Progenitor cell of endocrine pancreas (in vitro differentiated cells): ENCODE data around the gene KCNMA1. TPM values are rescaled to one million over a fixed set of nuclear protein-coding genes. Genes with fewer than 3 reads are reported as not detected.

Source experiments
- DNase-seq: peaks from one replicate; pipeline ENCODE4 v3.0.0; 2021; ENCODE audit warnings: low spot score; ENCODE audit not compliant: unreplicated experiment
- H3K27ac Mint-ChIP-seq: 2 replicates; pipeline ENCODE4 v1.8.0; 2021; ENCODE audit warnings: mild to moderate bottlenecking, moderate library complexity, mixed read lengths
- H3K27me3 Mint-ChIP-seq: 2 replicates; pipeline ENCODE4 v1.8.0; 2021; ENCODE audit warnings: mixed read lengths
- H3K36me3 Mint-ChIP-seq: 2 replicates; pipeline ENCODE4 v1.8.0; 2022; ENCODE audit warnings: mixed read lengths; ENCODE audit not compliant: insufficient read depth
- H3K4me1 Mint-ChIP-seq: 2 replicates; pipeline ENCODE4 v1.8.0; 2021; ENCODE audit warnings: low read depth, mixed read lengths
- H3K4me3 Mint-ChIP-seq: 2 replicates; pipeline ENCODE4 v1.8.0; 2021; ENCODE audit warnings: low read depth, mild to moderate bottlenecking, moderate library complexity, mixed read lengths
- H3K9me3 Mint-ChIP-seq: 2 replicates; pipeline ENCODE4 v1.8.0; 2021; ENCODE audit warnings: low read depth, mixed read lengths
- total RNA-seq: library from RNA; stranded (reverse); gene quantifications from 2 replicates; pipeline ENCODE4 v1.2.1, GENCODE V29; 2021
- TF ChIP-seq, protein P1 (sequence below): fragments of 200-600 bp; sonication (generic); IDR thresholded peaks from one replicate; pipeline ENCODE4 v1.5.0; 2021; ENCODE audit warnings: antibody characterized with exemption, mild to moderate bottlenecking; ENCODE audit not compliant: unreplicated experiment

Gene KCNMA1
- total RNA-seq, 1 donor from 2014 or later = 5.8 TPM

DNA sequence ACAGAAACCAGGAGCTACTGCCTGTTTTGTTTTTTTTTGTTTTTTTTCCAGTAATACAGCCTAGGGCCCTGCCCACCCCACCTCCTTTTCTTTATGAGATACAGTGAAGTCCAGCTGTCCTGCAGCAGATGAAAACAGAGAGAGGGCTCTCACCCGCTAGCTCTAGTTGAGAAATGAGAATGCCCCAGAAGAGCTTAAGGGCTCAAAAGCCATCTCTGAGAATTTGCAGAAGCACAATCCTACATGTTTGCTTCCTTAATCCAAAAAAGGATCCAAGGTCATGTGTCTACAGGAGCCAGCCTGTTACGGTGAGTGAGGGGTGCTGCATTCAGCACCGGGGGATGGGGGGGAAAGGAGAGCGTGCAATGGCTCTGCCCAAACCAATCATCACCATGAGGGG, 122.7 kb downstream of the KCNMA1 start:
- H3K4me3 Mint-ChIP-seq = no peak overlapping the region
- H3K27me3 Mint-ChIP-seq = peaks cover 19% of the 10 kb centered on the region
- no peak overlapping the region for H3K27ac Mint-ChIP-seq
- TF ChIP-seq, protein P1, sequence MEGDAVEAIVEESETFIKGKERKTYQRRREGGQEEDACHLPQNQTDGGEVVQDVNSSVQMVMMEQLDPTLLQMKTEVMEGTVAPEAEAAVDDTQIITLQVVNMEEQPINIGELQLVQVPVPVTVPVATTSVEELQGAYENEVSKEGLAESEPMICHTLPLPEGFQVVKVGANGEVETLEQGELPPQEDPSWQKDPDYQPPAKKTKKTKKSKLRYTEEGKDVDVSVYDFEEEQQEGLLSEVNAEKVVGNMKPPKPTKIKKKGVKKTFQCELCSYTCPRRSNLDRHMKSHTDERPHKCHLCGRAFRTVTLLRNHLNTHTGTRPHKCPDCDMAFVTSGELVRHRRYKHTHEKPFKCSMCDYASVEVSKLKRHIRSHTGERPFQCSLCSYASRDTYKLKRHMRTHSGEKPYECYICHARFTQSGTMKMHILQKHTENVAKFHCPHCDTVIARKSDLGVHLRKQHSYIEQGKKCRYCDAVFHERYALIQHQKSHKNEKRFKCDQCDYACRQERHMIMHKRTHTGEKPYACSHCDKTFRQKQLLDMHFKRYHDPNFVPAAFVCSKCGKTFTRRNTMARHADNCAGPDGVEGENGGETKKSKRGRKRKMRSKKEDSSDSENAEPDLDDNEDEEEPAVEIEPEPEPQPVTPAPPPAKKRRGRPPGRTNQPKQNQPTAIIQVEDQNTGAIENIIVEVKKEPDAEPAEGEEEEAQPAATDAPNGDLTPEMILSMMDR = no peak
- H3K9me3 Mint-ChIP-seq = no peaks in the 10 kb centered on the region
- DNase-seq = no peak
- H3K4me1 Mint-ChIP-seq = peaks cover 21% of the 10 kb centered on the region
- no peaks in the 10 kb centered on the region for H3K36me3 Mint-ChIP-seq

DNA sequence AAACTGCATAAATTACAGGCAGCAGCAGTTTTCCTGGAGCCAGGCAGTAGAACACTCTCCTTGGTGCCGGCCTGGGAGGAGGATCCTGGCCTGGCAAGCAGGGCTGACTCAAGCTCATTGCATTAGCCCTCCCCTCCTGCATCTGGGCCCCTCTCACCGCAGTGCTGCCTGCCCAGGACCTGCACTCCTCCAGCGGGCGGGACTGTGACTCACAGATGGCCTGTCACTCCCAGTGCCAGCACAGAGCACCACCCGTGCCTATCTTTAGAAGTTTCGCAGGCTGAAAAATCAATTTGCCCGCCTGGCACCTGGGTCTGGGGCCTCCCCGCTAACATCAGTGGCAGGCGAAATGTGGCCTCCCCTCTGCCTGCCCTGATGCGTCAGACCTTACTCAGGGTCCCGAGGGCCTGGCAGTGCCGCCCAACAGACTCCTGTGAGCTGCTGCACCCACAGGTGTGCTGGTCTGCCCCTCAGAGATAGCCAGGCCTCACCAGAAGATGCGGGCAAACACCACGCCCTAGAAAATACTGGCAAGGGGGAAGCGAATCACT, 123.8 kb downstream of the KCNMA1 start:
- Mint-ChIP-seq H3K27me3 (peaks cover 19% of the 10 kb centered on the region), H3K9me3 (no peaks in the 10 kb centered on the region), H3K27ac (no peak overlapping the region), H3K36me3 (no peaks in the 10 kb centered on the region), H3K4me3 (no peak overlapping the region), H3K4me1 (peaks cover 21% of the 10 kb centered on the region)
- TF ChIP-seq, protein P1 = no peak
- DNase-seq = no peak

DNA sequence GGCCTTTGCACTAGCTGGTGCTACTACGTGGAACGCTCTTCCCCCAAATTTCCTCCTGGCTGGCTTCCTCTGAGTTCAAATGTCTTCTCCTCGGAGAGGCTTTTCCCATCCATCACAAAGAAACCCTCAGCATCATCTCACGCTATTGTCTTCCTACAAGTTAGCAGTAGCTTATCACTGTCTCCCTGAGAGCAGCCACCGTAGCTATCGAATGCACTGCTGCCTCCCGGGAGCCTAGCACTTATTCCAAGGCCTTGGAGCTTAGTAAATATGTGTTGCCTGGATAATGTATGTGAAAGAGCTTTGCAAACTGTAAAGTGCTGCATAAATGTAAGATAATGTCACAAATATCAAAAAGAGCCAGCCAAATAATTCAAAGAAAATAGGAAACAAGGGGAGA, 124.4 kb downstream of the KCNMA1 start:
- Mint-ChIP-seq H3K9me3 (no peaks in the 10 kb centered on the region), H3K4me3 (no peak overlapping the region), H3K27me3 (peaks cover 17% of the 10 kb centered on the region), H3K4me1 (peaks cover 21% of the 10 kb centered on the region), H3K36me3 (no peaks in the 10 kb centered on the region), H3K27ac (no peak overlapping the region)
- TF ChIP-seq, protein P1 = no peak
- no peak for DNase-seq

DNA sequence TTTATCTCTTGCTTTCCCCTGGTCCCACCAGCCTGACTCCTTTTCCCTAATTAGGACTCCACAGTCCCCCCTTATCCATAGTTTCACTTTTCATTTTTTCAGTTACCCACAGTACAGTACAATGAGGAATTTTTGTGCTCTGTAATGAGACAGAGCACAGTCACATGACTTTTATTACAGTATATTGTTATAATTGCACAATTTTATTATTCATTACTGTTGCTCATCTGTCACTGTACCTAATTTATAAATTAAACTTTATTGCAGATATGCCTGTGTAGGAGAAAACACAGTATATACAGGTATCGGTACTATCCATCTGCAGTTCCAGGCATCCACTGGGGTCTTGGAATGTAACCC, 125.4 kb downstream of the KCNMA1 start:
- H3K4me3 Mint-ChIP-seq = no peak overlapping the region
- H3K27me3 Mint-ChIP-seq = peaks cover 20% of the 10 kb centered on the region
- H3K27ac Mint-ChIP-seq = no peak overlapping the region
- TF ChIP-seq, protein P1 = no peak
- DNase-seq = no peak
- H3K36me3 Mint-ChIP-seq = no peaks in the 10 kb centered on the region
- H3K4me1 Mint-ChIP-seq = peaks cover 21% of the 10 kb centered on the region
- H3K9me3 Mint-ChIP-seq = no peaks in the 10 kb centered on the region

DNA sequence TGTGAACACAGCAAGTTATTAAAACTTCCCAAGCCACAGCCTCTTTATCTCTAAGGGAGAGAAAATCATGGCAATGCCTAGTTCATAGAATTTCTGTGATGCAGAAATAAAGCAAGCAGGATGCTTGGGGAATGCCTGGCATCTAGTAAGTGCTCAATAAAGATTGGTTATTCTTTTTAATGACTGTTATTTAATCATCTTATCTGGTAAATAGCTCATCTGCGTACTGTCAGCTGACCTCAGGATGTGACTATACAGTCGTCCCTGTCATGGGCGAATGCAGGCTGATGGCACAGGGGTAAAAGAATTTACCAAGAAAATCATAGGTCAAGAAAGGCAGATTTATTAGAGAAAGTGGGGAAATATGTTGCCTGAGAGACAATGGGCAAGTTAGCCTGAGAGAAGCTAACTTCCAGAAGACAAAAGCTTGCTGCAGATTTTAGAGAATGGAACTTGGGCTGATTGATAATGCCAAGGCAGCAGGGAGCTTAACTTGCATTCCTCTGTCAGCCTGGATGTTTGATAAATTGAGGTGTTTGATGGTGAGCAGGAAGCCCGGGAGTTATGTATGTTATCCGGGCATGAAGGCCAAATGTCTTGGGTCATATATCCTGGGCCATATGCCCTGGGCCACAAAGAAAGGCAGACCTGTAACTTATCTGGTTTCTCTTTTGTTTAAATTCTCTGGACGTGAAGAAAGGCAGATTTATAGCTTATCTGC, 126.0 kb downstream of the KCNMA1 start:
- peaks cover 21% of the 10 kb centered on the region for H3K4me1 Mint-ChIP-seq
- TF ChIP-seq, protein P1 = no peak

More for the DNA sequence above, 126.0 kb downstream of the KCNMA1 start:
- H3K4me3 Mint-ChIP-seq = no peak overlapping the region
- H3K36me3 Mint-ChIP-seq = no peaks in the 10 kb centered on the region
- H3K9me3 Mint-ChIP-seq = no peaks in the 10 kb centered on the region
- no peak overlapping the region for H3K27ac Mint-ChIP-seq
- H3K27me3 Mint-ChIP-seq = peaks cover 23% of the 10 kb centered on the region
- no peak for DNase-seq
